Activated CD4-positive, alpha-beta T cell treated with anti-CD3 and anti-CD28 coated beads for 1 hour (primary cell): ENCODE measurements around the gene KCNIP1.

Experiments
- DNase-seq: peaks from one replicate; pipeline ENCODE4 v3.0.0-alpha.2; 2020

The KCNIP1 gene

DNA sequence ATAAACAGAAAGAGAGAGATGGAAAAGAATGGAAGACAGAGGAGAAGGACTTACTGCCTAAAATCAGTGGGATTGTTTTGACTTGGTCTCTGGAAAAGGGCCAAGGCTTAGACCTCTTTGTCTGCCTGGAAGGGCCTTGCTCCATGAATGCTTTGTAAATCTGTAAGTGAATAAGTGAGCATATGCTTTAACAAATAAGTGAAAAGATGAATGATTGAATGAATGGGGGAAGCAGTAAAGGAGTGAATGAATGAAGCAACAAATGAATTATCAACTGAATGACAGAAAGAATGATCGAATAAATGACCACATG, 5.5 kb downstream of the KCNIP1 start:
- DNase-seq = no peak

DNA sequence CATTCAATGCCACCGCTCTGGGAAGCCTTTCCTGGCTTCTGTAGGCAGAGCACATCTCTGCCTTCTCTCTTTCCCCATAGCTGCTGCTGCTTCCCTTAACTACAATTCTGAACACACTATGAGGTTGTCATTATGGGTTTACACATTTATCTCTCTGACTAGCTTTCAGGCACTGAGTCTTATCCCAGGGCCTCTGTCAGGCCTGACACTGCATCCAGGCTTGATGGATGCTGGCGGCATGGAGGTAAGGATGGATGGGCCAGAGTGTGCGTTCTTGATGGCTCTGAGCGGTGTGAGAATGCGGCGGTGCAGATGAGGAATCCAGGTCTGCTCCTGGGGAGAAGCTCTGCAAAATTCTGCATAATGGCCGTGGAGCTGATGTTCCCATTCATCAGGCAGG, 6.3 kb downstream of the KCNIP1 start:
- no peak for DNase-seq

DNA sequence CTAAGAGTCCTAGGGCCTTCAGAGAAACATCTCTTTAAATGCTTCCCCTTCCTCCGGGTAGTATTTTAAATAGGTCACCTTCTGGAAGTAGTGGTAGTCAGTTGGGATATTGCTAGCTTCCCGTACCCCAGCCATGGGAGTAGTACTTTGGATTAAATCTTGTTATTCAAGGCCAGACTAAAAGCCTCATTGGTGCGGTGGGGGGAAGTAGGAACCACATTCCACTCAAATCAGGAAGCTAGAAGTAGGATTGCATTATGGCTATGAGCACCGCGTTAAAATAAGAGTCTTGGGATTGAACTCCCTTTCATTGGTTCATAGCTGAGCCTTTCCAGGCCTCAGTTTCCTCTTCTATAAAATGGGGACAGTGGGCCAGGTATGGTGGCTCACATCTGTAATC, 6.7 kb downstream of the KCNIP1 start:
- DNase-seq = no peak

DNA sequence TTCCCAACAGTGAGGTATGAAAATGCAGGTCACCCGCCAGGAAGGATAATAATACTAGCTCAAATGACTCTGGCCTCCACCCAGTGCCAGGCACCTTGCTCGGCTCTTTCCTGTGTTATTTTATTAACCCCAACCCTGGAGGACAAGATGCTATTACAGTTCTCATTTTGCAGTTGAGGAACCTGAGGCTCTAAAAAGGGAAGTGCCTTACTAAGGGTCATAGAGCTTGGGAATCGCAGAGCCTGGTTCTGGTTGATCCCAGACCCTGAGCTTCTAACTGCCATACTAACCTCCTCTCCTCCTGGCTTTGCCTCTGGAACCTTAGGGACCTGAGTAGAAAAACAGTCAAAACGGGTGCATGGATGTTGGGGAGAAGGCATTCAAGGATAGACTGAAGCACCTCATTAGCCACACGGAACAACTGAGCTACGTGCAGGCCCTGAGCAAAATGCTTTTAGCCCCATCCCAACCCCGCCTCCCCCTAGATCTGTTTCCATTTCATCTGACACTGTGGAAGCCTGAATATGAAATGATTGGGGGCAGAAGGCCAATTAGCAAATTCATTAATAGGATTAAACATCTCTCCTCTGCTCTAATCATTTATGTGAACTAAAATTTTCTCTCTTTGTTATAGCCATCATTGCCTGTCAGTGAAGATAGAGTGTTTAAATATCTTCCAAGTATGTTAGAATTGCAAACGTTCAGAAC, 7.9 kb downstream of the KCNIP1 start:
- no peak for DNase-seq

DNA sequence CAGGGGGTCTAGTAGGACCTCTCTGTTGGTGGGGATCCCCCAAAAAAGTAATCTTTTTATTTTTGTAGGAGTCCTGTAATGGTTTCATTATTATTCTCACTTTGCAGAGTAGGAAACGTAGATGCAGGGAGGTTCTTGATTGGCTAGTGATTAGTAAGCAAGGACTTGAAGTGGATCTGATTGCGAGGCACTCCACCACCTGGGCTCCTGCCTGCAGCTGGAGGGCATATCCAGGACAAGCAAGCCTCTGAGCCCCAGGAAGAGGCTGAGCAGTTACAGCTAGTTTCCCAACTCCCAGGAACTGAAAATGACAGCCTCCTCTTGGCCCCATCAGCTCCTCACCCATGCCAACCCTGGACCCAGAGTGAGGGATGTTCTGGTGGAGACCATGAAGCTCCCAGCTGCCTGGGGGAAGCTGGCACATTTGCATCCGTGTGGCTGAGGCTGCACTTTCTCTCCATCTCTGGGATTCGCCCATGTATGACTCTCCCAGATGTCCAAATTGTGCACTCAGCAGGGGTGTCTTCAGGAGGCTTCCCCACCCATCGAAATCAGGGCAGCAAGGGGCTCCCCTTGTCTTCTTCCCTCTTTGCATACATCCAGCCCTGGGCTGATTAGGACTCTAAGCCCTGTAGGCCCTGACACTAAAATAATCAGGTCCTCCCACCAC, 10.2 kb downstream of the KCNIP1 start:
- DNase-seq = no peak

DNA sequence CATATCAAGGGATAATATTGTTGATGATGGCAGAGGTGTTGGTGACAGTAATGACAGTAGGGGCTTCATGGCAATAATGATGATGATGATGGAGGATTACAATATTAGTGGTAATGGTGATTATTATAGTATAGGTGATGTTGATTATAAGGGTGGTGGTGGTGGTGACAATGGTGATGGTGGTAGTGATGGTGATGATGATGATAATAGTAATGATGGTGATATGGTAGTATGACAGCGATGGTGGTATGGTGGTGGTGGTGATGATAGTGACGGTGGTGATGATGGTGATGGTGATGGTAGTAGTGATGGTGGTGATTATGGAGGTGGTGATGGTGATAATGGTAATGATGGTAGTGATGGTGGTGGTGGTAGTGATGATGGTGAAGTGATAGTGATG, 13.6 kb downstream of the KCNIP1 start:
- no peak for DNase-seq

DNA sequence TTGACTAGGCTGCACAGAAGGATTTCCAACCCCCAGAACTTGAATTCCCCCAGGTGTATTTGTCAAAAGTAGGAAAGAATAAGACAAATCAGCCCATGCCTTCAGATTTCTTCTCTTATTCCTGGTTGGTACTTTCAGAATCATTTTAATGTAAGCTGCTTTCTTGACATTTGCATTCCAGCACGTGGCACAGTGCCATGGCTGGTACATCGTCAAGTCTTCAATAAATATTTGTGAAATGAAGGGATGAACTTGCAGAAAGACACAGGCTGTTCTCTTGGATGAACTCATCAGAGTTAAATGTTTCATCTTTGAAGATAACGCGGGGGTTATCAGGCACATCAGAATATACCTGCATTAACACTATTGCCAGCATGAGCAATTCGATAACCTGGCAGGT, 14.5 kb downstream of the KCNIP1 start:
- DNase-seq = no peak

DNA sequence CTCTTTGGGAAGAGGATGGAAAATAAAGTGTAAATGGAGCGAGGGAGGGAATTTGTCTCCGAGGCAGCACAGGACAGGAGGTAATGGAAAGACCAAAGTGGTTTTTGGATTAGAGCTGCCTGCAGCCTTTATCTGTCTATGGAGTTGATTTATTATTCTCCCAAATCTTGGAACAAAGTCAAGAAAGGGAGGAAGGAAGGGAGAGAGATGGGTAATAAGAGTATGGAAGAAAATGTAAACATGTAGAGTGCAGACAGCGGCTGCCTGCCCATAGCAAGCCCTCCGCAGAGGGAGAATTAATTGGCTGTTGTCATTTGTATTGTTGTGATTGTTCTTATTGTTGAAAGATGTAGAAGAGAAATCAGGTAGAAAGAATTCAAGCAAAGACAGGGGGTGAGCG, 15.7 kb downstream of the KCNIP1 start:
- no peak for DNase-seq

DNA sequence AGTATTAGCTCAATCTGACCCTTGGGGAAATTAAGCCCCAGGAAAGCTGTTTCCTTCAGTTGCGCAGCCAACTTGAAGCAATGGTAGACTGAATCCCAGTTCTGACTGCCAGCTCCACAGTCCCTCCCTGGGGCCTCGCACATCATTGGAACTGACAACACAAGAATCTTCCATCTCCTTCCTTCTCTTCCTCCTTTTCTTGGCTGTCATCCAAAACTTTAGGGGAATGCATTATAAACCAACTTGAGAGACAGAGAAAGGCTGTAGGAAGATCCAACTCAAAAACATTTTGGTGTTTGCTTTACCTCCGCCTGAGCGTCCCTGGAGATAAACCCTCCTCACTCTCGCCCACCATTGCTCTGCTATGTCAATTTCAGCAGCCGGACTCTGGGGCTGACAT, 16.6 kb downstream of the KCNIP1 start:
- DNase-seq = no peak

DNA sequence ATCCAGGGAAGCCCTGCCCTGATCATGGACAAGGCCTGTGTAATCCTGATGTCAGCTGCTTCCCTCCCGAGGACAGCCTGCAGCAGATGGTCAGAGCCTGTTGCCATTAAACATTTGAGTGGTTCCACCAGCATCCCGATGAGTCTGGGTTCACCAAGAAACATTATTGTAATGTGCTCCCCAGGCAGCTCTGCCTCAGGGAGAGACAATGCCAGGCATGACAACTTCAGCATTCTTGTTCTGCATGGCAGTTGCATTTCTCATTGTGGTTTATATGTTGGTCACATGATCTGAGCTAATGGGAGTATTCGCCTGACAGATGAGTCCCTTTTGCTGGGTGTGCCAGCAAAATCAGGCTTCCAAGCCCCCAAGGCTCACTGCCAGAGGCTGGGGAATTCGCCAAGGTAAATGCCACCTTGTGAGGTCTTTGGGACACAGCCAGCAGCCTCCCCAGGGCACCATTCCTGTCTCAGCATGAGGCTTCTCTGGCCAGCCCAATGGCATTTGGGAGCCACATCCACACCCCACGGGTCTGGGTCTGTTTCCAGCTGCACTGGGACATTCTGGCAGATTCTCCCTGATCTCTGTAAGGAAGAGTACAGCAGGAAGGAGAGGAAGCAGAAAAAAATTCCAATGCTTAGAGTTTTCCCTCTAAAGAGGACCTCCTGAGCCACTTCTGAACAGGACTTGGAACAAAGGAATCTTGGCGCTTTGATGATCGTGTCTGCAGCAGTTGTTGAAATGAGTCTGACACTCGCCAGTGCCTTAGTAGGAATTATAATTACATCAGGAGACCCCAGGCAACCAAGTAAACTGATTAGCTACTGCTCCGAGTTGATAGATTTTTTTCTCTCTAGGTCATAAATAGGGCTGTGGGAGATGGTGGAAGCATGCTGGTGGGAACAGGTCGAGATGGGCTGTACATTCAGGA, 18.7 kb downstream of the KCNIP1 start:
- DNase-seq = no peak

DNA sequence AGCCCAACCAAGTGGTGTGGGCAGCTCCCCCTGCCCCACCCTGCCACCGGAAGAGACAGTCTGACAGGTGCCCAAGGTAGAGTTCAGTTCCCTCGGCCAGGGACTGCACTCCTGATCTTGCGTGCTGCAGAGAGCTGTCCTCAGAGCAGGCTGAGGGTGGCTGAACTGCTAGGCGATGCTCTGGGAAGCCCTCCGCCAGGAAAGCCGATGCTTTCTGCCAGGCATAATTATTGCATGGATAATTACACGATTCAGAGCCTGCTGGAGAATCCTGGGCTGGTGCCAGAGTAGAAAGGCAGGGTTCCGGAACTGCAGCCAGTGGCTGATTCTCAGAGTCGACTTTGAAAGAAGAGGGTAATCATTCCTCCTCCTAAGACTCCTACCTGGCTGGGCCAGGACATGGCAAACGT, 19.3 kb downstream of the KCNIP1 start:
- no peak for DNase-seq

DNA sequence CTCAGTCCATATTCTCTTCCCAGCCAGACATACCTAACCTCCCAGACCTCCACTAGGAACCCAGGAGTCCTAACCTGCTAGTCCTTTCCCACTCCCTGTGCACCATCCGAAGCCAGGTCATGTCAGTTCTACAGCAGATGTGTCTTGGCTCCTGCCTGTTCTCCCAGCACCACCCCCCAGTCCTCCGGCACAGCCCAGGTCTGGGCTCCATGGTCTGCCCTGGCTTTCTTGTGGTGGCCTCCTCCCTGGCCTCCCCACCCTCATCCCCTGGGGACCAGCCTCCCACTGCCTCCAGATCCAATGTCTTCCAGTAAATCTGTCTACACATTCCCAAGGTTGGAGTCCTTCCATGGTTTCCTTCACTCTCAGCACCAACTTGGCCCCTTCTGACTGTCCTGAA, 20.0 kb downstream of the KCNIP1 start:
- DNase-seq = no peak

DNA sequence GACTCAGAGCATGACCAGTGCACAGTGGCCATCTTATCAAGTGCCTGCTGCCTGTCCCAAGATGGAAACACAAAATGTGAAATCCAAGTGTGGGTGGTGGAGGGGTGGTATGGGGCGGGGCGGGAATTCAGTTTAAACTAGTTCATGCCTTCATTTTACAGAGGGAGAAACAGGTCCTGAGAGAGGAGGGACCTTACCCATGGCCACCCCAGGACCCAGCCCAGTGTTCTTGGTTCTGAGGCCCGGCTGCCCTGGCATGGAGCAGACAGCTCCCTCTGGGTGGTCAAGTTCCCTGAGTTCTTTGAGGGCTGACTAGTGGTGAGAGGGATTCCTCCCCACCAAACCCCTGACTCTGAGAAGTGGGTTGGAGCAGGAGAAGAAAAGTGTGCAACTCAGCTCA, 20.8 kb downstream of the KCNIP1 start:
- DNase-seq = no peak

DNA sequence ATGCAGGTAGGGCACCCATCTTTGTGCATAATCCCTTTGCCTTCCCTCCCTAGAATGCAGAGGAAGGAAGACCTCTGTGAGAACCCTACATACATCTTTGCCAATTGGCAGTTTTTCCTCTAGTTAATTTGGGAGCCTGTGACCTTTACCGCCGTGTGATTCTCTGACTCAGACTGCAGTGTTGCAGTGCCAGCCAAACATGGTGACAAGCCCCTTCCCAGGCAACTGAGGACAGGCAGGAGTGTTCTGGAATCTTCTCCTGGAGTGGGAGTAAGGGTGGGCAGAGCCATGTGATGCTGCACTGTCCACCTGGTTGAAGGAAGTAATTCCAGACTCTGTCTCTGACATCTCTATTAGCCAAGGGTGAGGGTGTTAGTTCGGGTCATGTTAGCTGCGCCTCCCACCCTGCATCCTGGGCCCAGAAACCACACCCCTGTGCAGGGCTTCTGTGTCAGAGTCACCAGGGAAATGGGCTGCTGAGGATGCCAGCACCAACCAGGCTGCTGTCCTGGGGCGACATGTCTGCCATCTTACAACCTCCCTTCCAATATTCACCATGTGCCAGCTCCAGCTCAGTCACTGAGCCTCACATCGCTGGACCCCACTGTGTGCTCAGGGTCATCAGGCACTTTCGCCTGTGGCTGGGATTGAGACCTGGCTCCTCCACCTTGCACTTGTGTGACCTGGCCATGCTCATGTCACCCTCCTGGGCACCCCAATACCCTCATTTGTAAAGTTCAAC, 21.8 kb downstream of the KCNIP1 start:
- DNase-seq = no peak

DNA sequence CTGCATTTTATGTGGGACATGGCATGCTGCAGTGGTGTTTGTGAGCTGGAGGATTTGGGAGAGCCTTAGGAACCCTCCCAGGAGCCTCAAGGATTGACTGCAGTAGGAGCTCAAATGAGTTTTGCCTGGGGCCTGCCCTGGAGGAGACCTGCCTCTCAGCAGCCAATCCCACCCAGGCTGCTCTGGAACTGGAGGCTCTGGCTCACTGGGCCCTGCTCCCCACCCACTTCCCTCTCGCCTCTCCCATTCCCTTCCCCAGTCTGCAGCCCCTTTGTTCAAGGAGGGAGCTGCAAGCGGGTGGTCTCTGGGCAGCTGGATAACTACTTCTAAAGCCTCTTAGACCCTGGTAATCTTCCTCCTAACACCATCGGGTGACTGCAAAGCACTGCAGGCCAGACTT, 24.2 kb downstream of the KCNIP1 start:
- no peak for DNase-seq

DNA sequence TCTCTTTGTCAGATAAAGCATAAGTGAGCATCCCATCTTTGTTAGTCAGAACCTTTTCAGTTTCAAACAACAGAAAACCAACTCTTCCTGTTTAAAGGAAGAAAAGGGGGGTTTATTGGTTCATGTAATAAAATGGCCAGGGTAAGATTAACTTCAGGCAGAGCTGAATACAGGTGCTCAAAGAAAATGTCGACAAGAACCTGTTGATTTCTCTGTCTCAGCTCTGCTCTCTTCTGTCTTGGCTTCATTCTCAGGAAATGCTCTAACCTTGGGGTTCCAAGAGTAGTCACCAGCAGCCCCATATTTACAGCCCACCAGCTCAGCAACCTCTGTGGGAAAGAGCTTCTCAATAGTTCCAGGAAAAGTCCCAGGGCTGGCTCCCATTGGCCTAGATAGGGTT, 25.2 kb downstream of the KCNIP1 start:
- no peak for DNase-seq

DNA sequence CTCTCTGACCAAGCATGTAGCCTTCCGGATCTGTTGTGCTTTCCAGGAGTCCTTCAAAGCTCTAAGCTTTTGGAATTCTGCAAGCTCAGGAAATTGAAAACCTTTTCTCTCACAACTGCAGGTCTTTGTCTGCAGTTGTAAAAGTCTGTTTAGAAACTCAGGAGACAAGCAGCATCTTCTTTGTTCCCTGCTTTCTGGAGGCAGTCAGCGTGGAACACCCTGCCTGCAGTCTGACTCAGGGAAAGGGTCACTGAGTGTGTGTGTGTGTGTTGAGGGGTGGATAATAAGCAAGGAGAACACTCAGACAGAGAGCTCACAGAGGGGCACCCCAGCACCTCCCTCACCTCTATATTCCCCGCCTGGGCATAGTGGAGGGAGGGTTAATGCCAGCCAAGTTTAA, 29.1 kb downstream of the KCNIP1 start:
- DNase-seq = no peak

DNA sequence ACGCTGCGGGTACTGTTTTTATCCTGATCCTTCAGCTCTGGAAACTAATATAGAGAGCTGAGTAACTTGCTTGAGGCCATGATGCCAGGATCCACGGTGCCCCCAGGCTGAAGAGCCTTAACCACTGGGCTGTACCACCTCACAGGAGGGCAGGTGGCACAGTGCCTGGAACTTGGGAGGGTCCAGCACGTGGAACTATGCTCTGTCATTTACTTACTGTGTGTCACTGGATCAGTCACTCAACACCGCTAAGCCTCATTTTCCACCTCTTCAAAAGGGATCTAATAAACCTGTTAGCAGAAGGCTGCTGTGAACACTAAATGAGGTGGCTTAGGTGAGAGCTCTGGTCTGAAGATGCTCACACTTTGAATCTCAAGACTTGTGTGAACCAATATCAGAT, 29.6 kb downstream of the KCNIP1 start:
- no peak for DNase-seq

DNA sequence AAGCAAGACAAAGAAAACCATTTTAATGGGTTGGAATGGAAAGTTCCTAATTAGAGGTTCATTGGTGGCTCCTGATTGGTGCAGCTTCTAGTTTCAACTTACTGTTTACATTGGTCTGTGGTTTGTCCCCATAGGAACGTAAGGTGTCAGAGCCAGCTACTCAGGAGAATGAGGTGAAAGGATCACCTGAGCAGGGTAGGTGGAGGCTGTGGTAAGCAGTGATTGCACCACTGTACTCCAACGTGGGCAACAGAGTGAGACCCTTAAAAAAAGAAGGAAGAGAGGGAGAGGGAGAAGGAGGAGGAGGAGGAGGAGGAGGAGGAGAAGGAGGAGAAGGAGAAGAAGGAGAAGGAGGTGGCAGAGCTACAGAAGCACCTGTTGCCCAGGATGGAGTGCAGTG, 30.4 kb downstream of the KCNIP1 start:
- no peak for DNase-seq

DNA sequence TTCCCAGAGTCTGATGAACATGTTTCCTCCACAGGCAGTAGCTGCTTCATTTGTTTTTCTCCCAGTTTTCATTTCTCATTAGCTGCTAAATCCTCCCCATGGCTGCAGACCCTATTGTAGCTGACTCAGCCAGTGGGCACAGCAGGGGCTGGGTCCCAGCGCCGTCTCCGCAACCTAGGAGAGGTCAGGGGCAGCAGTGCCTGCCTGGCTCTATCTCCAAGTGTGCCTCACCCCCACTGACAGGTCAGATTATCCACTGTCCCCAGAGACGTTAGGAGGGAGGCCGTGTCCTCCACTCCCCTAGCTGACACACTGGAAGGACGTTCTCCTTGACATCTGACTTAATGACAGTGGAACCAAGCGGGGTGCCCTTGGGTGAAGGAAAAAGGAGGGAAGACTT, 31.1 kb downstream of the KCNIP1 start:
- no peak for DNase-seq

DNA sequence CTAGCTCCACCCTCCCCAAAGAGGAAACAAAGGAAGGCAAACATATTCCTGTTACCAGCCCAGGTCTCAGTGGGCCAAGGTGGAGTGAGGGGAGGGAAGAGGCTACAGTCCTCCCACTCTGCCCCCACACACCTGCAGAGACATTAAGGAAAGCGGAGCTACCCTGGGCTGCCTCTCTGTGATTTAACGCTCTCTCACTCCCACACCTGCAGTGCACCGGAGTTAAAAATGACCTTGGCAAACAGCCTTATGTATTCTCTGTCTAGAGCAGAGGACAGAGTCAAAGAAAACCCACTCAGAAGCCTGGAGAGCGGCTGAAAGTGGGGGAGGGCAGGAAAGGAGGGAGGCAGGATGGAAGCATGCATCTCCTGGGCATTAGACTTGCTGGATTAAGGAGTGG, 32.7 kb downstream of the KCNIP1 start:
- DNase-seq = no peak

DNA sequence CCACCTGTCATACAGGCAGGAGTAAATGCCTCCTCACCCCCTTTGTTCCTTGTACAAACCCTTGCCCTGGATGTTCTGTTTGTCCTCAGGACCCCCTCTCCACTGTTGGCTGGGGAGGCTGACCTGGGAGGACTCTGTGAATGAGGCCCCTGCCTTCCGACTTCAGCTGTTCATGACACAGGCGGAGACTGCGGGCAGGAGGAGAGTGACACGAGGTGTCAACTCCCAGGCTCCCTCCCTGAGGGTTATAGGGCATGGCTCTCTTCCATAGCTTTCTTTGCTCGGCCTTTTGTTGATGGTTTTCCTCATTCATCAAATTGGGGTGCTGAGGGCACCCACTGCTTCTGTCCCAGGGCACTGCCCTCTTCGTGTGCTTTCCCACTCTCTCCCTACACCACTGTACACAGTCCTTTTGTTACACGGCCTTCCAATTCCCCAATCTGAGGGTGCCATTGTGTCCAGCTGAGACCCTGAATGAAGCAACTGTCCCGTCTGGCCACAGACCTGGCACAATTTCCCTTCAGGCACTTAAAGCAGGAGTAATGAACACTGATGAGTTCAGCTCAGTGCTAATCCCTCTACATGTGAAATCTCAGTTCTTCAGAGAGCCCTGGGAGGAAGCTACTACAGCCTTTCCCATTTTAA, 33.8 kb downstream of the KCNIP1 start:
- no peak for DNase-seq

DNA sequence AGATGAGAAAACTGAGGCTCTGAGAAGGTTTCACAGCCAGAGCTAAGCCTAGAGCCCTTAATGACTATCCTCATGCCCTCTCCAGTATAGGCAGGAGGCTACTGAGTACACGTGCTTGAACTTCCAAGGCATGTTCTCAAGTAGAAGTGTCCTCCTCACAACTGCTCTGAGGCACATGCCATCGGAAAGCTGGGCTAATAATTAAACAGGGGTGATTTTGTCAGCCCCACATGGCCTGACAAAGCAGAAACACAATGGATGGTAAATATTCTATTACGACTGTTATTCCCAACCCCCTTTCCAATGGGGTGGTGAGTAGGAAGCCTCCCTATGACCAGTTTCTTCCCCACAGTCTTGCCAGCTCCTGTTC, 34.3 kb downstream of the KCNIP1 start:
- no peak for DNase-seq
